AG08396 (cell line): ENCODE results near the gene ZC3H12A.
A peak's percentile ranks its signal among the peaks of the same experiment; 100 is the strongest.

Source experiments
- DNase-seq: peaks from one replicate; pipeline ENCODE4 v3.0.0; 2012; ENCODE audit warnings: low spot score, mixed read lengths

Gene ZC3H12A

DNA sequence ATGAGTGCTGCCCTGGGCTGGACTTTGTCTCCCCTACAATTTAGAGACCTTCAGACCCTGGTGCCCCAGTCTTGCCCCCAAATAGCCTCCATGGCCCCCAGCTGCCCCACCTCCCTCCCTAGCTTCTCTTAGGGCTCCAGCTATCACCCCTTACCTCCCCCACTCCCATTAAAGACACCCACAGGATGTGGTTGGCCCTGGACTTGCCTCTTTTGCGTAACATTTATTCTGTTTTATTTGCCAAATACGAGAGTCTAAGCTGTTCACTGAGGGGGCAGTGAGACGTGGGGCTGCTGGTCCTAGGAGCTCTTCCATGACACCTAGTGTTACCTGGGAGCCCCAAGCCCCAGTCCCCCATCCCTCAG is 4.5 kb downstream of the ZC3H12A start:
- DNase-seq, result no peak

GRCh38 chr1:37479255-37480124 is 5.1 kb downstream of the ZC3H12A start:
- DNase-seq, result peak; percentile 90

DNA sequence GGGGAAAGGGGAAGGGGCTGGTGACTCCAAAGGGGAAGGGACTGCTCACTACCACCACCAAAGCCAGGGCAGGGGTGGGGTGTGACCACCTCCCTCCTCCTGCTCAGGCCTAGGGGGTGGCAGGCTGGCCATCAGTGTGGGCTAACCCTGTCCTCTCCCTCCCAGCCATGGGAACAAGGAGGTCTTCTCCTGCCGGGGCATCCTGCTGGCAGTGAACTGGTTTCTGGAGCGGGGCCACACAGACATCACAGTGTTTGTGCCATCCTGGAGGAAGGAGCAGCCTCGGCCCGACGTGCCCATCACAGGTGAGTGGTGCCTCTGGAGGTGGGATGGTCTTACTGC is 5.7 kb downstream of the ZC3H12A start:
- no peak for DNase-seq

DNA sequence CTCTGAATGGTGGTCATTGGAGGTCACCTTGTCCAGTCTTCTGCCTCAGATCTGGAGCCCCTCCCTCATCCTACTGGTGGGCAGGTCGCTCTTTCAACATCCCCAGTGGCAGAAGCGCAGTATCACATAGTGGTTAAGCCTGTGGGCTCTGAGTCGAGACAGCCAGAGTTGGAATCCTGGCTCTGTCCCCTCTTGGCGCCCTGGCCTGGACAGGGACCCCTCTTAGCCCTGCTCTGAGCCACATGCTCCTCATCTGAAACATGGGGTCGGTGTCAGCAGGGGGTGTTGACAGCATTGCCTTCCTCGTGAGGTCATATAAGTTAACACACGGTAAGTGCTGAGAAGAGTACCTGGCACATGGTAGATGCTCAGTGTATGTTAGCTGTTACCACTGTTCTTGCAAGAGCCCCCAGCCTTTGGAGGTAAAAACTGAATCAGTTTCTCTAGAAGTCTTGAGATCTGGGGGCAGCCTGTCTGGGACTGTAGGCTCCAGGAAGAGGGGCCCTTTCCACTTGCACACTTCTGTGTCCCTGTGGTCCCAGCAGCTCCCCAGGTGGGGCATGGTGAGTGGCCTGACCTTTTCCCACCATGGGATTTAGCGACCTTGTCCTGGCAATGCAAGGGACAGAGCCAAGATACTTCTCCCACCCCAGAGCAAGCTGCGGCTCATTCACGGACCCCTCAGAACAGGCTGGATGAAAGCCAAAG is 6.4 kb downstream of the ZC3H12A start:
- no peak for DNase-seq

DNA sequence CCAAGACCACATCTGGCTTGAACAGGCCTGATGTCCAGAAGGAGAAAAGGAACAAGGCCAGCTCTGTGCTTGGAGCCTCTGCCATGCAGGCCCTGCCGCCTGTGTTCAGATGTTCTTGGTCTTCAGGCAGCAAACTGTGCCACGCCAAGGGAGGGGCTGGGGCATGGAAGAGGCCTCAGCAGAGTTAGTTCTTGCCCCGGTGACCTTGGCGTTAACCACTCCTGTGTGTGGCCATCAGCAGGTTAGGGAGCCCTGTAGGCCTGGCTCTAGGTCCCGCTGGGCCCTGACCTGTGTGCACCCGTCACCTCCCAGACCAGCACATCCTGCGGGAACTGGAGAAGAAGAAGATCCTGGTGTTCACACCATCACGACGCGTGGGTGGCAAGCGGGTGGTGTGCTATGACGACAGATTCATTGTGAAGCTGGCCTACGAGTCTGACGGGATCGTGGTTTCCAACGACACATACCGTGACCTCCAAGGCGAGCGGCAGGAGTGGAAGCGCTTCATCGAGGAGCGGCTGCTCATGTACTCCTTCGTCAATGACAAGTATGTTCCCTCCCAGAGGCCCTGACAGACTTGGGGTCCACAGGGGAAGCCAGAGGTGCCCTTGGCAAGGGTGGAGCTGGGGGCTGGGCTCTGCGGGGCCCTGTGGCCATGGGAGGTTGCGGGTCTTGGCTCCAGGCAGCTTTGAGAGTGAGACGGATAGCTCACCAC is 7.1 kb downstream of the ZC3H12A start:
- no peak for DNase-seq

GRCh38 chr1:37482004-37482785 is 7.8 kb downstream of the ZC3H12A start:
- DNase-seq, result no peak

DNA sequence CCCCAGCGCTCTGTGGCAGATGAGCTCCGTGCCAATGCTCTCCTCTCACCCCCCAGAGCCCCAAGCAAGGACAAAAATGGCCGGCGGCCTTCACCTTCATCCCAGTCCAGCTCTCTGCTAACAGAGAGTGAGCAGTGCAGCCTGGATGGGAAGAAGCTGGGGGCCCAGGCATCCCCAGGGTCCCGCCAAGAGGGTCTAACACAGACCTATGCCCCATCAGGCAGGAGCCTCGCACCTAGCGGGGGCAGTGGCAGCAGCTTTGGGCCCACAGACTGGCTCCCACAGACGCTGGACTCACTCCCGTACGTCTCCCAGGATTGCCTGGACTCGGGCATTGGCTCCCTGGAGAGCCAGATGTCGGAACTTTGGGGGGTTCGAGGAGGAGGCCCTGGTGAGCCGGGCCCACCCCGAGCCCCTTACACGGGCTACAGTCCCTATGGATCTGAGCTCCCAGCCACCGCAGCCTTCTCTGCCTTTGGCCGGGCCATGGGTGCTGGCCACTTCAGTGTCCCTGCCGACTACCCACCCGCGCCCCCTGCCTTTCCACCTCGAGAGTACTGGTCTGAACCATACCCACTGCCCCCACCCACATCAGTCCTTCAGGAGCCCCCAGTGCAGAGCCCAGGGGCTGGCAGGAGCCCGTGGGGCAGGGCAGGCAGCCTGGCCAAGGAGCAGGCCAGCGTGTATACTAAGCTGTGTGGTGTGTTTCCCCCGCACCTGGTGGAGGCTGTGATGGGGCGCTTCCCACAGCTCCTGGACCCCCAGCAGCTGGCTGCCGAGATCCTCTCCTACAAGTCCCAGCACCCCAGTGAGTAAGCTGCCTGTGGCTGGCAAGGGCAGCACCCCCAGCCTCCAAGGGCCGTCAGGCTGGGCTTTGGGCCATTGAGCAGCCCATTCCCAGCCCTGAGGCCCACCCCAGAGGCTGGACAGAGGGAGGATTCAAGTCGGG is 8.7 kb downstream of the ZC3H12A start:
- DNase-seq, result no peak

DNA sequence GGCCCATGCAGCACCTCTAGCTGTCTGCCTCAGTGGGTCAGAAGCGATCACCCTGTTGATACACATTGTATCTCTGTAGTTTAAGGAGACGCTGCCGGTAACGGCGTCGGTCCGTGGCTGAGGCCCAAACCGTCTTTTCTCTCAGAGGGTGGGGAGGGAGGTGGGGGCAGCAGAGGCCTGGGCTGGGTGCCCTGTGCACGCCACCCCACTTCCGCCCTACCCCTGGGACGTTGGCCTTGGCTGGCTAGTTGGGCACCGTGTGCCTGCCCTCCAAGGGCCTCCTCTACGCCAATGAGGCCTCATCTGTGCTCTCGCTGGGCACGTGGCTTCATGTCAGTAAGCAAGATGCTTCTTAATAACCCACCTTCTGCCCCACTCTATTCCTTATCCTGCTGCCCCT is 9.4 kb downstream of the ZC3H12A start:
- DNase-seq, result no peak

DNA sequence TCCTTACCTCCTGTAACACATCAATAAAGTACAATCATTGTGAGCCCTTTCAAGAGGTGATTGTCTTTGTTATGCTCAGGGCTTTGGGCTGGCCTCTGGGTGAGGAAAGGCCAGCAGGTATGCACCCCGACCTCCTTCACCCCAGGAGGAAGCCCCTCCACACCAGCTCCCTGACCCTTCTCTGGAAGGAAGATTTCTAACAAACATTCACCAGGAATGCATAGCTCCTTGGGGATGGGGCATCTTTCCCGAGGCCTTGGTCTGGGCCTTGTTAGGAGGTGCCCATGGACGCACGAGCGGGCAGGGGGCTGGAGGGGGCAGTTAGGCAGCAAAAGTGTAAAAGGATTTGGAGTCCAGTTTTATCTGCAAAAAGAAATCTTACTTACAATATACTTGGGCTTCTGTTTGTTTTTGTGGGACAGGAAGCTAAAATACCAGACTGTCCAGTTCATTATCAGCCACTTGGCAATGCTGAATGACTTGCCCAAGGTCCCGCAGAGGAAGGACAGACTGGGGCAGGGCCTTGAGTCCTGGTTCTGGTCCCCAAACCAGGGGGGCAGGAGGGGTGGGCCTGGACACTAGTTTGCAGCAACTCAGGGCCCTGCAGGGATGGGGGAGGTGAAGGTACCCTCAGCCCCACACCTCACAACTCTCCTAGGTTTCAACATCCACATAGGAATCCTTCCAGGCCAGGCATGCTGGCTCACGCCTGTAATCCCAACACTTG is 10.1 kb downstream of the ZC3H12A start:
- no peak for DNase-seq

GRCh38 chr1:37485902-37486679 is 11.7 kb downstream of the ZC3H12A start:
- no peak for DNase-seq

- peak; percentile 86 for DNase-seq
Observed at GRCh38 chr1:37486680-37487618, 12.6 kb downstream of the ZC3H12A start.

DNA sequence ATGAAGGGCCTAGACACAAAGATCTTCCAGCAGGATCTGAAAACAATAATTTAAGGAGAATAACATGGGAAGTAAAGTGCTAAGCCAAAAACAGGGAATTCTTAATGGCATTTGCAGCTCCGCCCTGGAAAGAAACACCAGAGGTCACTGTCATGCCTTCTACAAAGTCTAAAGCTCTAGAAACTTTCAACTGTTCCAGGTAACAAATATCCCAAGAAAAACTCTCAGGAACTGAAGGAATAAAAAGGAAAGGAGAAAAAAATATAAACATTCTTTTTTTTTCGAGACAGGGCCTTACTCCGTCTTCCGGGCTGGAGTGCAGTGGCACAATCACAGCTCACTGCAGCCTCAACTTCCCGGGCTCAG is 13.2 kb downstream of the ZC3H12A start:
- DNase-seq, result no peak

DNA sequence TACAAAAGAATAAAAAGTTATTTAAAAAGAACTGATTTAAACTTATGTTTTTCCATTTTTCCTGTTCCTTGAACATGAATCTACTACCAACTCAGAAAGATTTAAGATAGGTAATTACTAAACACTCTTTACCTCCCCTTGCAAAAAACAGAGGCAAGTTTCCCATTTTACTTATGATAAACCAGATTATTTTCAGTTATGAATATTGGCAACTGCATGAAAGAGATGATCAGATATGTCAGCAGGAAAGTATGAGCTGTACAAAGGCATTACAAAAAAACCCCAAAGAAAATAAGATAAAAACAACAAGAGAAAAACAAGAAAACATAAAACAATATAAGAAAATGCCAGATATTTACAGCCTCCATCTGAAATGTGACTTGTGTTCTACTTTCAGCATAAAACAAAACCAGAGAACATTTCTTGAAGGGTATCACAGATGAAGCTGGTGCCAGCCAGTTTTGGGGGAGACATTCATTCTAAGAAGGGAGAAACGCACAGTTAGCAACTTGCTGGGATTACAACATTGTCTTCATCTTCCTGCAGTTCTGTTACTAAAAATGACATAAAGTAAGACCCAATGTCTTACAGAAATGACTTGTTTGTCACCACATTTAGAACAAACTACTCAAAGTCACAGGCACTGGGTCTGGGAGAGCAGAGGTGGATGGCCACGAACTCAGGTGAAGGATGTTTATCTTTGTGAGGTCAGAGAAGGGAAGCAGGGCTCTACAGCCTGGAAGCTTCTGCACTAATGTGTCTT is 19.1 kb downstream of the ZC3H12A start:
- DNase-seq, result no peak

DNA sequence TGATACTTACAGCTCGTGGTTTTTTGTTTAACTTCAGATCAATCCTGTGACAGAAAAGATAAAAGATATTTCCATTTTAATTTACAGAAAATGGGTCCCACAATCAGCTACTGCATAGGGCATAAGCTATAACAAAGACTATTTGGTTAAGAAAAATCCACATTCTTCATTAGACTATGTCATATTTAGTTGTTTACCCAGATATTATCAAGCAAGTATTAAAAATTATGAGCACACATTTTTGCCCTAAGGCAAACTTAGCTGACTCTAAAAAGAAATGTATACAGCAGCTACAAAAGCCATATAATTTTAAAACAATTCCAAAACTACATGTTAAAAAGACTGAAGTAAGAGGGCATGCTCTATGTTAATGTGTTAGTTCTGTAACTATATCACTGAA is 21.5 kb downstream of the ZC3H12A start:
- no peak for DNase-seq

- no peak for DNase-seq
Observed at GRCh38 chr1:37497832-37498231, 23.5 kb downstream of the ZC3H12A start.

DNA sequence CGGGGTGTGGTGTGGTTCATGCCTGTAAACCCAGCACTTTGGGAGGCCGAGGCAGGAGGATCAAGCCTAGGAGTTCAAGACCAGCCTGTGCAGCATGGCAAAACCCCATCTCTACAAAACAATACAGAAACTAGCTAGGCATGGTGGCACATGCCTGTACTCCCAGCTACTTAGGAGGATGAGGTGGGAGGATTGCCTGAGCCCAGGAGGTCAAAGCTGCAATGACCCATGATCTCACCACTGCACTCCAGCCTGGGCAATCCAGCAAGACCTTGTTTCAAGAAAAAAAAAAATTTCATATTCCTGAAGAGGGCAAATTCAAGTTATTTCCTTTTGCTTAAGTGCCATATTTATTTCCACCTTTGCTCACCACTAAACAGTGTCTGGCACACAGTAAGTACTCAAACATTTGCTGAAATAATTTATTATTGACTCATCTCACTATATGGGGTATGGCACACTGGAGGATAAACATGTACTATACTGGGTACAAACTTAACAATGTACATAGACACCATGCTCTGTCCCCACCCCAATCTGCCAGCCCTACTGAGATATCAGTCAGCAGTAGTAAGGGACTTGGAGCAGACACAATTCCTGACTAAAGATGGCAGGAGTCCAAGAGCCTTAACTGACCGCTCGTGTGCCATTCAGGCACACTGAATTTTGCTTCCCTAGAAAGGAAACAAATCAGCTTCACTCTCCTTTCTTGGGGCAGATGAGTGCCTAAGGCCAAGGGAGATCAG is 24.7 kb downstream of the ZC3H12A start:
- no peak for DNase-seq

- DNase-seq, result no peak
Observed at GRCh38 chr1:37501661-37502060, 27.3 kb downstream of the ZC3H12A start.
